Glomerular visceral epithelial cell (primary cell): ENCODE data around the gene ACTG2.
"Not testable (repeated sequence)": the region's sequence is repeated elsewhere in the genome, so short reads cannot be mapped to it uniquely, and the experiment has no call there.

ENCODE experiments used
- DNase-seq: peaks from one replicate; pipeline ENCODE4 v3.0.0-alpha.2; 2016; ENCODE audit errors: extremely low spot score

The ACTG2 gene

DNA sequence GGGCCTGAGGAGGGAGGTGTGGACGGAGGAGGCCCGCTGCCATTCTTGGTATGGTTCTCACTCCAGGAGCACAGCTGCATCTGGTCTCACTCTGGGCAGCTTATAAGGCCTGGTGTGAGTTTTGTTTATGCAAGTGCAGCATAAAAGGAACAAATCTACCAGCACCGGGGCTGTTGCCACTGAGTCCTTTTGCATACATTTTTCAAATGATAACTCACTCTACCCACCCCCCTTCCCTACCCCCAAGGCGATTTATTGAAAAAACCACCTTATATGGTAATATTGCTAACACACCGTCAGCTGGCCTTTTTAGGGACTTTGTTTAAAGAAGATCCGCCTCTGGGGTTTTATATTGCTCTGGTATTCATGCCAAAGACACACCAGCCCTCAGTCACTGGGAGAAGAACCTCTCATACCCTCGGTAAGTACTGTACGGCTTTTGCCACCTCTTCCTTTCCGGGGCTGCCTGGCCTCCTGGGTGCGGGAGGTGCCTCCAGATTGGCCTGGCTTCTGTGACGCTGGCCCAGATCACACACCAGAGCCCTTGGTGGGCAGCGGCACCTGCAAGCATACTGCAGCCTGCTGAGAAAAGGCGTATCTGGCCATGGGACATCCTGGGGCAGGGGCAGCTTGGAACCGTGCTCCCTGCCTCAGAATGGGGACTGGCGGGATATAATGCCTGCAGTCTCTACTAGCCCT lies at the start of gene ACTG2:
Gene ACTG2 (plus strand): TSS at position 378 of the 699 bp plus-strand sequence. CDS start 8,304 bp downstream, outside the sequence.
- DNase-seq = no peak

DNA sequence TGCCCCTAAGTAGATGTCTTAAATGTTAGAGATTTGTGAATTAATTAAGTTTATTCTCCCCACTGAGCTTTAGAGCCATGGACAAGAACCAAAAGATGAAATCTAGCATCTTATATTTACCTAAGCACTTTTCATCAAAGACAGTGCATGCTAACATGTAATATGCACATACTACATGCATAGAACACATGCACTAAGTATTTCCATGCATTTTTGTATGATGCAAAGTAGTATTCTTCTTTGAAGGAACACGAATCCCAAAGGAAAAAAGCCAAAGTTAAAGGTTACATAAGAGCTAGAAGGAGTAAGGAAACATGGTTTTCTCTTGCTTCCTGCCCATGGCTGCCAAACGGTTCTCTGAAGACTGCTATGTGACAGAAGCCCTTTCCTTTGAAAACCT lies 48.7 kb upstream of the ACTG2 start:
- DNase-seq = no peak

DNA sequence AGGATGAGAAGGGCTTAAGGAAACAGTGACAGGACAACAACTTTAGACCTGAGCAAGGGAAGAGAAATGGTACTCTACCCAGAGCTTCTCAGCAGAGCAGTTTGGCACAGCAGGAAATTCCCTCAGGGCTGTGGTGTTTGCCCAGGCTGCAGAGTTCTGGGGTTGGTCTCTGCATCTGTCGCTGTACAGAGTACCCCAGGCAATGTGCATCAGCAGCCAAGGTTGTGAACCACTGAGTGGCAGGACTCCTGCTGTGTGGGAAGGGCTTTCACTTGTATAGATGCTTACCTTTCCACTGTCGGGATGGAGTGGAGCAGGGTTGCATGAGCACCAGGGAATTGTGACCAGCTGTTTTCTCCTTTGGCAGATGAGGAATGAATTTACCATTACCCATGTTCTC lies 42.8 kb upstream of the ACTG2 start:
- DNase-seq = no peak

DNA sequence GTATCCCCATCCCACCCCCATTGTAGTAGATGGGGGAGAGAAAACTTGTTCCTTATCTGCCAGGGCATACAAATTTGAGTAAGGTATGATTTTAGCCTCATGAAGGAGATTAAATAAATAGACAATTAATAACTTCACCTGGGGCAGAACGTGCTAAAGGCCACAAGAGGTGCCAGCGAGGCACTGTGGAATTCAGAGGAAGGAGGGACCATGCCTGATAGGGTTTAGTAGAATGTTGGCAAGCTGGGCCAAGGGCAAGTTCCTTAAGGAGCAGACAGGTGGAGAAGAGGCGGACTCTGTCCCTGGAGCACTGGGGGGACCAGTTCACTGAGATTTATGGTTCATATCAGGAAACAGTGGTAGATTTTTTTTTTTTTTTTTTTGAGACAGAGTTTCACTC lies 41.5 kb upstream of the ACTG2 start:
- no peak for DNase-seq

DNA sequence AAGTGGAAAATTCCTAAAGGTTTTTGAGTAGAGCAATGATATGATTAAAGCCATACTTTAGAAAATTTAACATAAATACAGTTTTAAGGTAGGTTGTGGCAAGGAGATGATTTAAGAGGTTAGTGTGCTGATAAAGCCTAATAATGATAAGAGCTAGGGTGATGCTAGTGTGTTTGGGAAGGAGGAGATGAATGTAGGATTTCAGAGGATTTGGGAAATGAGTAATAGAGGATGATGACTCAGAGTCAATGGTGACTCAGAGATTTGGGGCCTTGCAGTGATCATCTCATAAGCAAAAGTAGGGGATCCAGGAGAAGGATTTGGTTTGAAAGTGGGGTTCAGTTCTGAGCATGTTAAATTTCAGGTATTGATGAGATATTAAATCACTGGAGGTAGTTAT lies 40.8 kb upstream of the ACTG2 start:
- DNase-seq = peak; percentile 22

DNA sequence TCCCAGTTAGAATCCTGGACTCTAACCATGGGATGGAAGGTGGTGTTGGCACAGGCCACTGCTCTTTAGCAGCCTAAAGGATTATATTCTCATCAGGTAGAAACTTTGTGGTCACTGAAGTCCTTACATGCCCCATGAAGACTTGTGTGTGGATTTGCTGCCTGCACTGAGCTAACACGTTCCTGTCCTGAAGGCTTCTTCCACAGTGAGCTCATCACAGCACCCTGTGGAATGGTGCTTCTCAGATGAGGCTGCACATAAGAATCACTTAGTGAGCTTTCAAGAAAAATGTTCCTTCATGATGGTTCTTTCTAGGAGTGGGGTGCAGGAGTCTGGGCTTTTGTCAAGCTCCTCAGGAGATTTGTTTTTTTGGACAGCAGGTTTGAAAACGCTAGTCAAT lies 37.3 kb upstream of the ACTG2 start:
- no peak for DNase-seq

DNA sequence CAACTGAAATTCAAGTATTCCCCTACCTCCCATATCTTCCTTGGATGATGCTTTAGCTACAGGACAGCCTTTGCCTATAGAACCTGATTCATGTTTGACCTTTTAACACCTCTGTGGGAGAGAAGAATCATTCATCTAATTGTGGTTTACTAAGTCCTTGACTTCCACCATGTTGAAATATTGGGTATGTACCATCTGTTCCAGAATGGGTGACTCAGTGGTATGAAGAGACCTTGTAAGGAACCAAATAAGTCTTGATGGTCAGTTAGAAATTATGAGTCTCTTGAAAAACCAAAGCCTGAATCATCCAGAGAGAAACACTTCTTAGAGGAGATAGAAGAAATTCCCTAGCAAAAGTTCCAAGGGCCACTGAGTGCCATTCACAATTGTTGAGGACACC lies 36.6 kb upstream of the ACTG2 start:
- peak; percentile 72 for DNase-seq

DNA sequence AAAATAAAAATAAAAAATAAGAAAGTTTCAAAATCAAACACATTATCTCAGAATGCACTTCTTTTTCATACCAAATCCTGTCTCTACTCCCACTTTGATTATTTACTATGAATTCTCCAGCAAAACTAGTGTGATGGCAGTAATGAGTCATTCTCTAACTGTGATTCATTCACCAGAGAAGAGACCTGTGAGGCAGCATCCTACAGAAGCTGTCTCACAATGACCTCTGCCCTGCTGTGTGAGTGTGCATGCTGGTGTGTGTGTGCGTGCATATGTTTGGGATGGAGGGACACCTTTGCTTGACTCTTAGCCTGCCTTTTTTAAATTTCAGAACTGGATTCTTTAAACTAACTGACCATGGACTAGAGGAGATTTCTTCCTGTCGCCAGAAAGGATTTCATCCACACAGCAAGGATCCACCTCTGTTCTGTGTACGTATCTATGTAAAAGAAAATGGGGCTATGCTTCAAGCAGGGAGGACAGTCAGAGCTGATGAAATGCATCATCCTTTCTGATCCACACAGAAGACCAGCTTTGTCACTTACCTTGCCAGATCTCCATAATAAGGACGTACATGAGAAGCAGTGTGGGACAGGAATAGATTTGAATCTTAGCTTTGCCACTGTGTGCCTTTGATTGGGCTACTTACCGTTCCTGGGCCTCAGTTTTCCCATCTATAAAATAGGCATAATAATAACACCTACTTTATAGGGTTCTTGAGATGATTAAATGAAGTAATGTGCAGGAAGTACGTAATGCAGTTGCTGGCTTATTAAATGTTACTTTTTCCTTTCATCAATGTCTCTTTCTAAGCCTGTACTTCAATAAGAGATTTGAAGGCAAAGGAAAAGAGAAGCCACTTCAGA lies 32.9 kb upstream of the ACTG2 start:
- peak; percentile 58 for DNase-seq

DNA sequence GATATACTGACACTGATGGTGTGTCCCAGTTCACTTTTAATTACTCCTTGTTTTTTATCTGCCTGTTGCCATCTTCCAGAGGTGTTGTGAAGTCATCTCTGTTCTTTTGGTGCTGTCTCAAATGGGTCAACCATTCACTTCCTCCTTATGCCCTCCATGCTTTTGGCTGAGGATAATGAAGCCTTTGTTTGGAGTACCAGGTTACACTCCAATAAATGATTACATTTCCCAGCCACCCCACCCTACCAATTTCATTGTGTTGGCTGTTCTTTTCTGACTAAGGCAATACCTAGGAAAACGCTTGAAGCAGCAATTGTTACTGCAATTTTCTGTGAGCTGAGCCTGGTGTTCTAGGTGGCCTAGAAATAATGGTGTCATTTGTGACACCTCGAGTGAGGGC lies 29.8 kb upstream of the ACTG2 start:
- no peak for DNase-seq

DNA sequence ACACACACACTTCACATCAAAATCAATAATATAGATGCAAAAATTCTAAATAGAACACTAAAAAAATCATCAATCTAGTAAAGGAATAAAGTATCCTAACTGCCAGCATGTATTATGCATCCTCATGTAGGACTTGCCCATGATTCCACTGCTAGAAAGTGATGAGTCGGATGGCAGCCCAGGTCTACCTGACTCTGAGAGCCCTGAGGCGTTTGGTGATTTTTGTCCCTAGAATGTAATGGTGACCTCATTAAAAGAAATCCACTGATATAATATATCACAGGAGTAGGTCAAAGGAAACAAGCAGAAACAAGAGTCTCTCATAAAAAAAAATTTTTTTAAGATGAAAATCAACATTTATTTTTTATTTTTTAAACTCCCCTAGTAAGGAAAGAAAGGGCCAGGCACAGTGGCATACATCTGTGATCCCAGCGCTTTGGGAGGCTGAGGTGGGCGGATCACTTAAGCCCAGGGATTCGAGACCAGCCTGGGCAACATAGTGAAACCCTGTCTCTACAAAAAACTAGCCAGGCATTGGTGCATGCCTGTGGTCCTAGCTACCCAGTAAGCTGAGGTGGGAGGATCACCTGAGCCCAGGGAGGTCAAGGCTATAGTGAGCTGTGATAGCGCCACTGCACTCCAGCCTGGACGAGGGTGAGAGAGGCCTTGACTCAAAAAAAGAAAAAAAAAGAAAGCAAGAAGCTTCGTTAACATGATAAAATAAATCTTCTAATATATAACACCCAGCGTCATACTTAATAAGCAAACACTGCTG lies 24.4 kb upstream of the ACTG2 start:
- DNase-seq = no peak

DNA sequence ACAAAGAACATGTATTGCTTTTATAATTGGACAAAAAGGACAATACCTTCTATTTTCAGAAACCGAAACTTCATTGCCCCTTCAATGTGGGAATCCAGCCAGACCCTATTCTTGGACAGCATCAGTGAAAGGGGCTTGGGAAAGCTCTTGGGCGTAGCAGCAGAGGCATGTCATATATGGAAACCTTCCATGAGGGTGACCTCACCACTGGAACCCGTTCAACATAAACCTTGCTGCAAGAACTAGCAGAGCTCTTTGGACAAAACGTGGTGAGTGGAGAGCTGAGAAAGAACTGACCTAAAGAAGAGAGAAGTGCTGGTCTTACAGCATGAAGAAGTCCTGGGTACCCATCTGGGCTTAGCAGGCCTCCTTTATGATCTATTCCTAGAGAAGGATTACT lies 22.7 kb upstream of the ACTG2 start:
- DNase-seq = no peak

DNA sequence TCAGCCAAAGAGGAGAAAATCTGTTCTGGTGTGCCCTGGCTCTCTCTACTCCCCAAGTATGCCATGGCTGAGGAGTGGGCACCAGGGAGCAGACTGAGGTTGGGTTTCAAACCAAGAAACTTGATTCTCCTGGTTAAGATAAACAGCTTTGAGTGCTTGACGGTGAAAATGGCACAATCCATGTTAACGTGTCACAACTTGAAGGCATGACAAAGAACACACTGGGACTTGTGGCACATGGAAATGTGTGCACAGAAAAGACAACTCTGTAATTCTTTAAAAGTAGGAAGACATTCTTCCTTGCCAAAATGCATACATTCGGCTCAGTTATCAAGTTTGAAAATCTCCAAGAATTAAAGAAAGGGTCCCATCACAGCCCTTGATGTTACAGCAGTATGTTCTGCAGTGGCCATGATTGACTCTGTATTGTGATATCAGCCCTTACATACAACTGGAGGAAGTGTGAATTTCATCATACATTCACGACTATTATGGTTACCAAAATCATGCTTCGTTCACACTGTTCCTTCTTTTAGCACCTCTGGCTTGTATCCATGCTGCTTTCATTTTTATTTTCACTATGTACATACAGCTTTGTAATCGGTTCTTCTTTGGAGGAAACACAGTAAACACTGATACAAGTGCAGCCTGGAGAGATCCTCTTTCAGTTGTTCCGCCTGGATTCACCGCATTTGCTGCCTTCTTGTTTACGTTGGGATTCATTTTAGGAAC lies 15.6 kb upstream of the ACTG2 start:
- no peak for DNase-seq

DNA sequence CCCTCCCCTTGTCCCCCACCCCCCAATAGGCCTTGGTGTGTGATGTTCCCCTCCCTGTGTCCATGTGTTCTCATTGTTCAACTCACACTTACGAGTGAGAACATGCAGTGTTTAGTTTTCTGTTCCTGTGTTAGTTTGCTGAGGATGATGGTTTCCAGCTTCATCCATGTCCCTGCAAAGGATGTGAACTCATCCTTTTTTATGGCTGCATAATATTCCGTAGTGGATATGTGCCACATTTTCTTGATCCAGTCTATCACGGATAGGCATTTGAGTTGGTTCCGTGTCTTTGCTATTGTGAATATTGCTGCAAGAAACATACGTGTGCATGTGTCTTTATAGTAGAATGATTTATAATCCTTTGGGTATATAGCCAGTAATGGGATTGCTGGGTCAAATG lies 14.8 kb upstream of the ACTG2 start:
- DNase-seq = not testable (repeated sequence)

DNA sequence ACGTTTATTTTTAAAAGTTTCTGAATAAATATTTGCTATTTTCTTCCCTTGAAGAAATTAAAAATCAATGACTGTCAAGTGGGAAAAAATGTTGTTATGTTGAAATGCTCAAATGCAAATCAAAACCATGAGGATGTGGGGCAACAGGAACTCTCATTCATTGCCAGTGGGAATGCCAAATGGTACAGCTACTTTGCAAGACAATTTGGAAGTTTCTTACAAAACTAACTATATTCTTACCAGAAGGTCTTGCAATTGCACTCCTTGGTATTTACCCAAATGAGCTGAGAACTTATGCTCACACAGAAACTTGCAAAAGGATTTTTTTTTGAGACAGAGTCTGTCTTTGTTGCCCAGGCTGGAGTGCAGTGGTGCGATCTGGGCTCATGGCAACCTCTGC lies 7.4 kb upstream of the ACTG2 start:
- DNase-seq = no peak

DNA sequence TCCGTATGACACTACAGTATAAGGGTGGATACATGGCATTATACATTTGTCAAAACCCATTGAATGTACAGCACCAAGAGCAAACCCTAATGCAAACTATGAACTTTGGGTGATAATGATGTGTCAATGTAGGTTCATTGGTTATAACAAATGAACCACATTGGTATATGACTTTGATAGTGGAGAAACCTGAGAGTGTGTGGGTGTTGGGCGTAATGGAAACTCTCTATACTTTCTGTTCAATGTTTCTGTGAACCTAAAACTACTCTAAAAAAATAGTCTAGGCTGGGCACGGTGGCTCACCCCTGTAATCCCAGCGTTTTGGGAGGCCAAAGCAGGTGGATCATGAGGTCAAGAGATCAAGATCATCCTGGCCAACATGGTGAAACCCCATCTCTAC lies 6.5 kb upstream of the ACTG2 start:
- no peak for DNase-seq

DNA sequence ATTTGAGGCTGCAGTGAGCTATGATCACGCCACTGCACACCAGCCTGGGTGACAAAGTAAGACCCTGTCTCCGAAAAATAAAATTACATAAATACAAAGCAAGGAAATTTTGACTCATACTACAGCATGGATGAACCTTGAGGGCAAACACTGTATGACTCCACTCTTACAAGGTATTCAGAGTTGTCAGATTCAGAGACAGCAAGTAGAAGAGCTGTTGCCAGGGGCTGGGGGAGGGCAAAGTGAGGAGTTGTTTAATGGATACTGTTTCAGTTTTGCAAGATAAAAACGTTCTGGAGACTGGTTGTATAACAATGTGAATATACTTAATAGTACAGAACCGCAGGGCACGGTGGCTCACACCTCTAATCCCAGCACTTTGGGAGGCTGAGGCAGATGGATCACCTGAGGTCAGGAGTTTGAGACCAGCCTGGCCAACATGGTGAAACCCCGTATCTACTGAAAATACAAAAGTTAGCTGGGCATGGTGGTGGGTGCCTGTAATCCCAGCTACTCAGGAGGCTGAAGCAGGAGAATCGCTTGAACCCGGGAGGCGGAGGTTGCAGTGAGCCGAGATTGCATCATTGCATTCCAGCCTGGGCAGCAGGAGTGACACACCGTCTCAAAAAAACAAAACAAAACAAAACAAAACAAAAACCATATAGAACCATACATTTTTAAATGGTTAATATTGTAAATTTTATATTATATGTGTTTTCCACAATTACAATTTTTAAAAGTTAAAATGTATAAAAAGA lies 5.0 kb upstream of the ACTG2 start:
- DNase-seq = not testable (repeated sequence)

DNA sequence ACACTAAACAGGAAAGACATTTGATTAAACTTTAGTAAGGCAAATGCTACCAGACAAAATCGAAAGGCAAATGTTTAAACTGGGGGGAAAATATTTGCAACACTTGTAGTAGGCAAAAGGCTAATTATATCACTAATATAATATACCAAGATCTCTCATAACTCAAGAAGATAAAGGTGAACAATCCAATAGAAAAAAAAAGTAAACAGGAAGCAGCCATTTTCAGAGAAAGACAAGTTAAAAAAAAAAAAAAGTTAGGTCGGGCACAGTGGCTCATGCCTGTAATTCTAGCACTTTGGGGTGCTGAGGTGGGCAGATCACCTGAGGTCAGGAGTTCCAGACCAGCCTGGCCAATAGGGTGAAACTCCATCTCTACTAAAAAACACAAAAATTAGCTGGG lies 4.4 kb upstream of the ACTG2 start:
- no peak for DNase-seq

DNA sequence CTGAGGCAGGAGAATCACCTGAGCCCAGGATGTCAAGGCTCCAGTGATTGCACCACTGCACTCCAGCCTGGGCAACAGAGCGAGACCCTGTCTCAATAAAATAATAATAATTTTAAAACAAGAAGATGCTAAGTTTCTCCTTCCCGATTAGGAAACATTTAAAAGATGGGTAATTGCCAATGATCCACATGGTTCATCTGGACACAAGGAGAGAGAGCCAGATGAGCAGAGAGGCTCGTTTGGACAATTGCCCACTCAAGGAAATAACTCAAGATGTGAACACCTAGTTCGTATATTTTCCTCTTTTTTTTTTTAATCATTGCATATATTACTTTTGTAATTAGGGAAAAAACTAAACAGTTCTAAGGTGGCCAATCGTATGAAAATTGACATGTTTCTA lies 3.6 kb upstream of the ACTG2 start:
- DNase-seq = no peak

DNA sequence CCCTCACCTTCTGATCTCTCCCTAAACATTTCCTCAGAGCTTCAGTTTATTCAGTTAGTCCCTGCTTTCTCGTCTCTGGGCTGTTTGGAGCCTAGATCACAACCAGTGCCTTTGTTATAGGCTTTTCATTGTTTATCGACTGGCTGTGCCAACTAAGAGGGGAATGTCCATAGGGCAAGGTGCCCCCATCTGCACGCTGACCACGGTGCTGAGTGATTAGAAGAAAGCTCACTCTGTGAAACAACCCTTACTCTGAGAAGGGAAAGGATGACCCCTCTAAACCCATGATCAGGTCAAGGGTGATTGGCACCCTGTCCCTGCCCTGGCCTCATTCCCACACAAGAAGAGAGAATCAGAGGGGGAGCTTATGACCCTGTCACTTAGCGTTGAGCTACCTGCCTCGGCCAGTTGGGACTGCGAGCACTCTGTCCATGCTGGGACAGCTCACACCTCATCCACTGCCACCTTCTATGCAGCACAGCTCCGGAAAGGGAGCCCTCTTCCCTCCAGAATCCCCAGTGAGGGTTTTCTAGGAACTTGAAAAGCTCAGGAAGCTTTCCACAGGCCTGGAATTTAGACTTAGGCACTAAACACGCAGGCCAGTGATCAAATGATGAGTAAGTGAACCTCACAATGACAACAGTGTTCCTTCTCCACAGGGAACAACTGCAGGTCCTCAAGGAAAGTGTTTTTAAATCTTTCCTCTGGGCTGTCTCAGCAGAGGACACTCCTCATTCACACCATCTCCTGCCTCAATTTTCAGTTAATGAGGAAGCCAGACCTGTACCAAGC lies 2.3 kb upstream of the ACTG2 start:
- DNase-seq = no peak

DNA sequence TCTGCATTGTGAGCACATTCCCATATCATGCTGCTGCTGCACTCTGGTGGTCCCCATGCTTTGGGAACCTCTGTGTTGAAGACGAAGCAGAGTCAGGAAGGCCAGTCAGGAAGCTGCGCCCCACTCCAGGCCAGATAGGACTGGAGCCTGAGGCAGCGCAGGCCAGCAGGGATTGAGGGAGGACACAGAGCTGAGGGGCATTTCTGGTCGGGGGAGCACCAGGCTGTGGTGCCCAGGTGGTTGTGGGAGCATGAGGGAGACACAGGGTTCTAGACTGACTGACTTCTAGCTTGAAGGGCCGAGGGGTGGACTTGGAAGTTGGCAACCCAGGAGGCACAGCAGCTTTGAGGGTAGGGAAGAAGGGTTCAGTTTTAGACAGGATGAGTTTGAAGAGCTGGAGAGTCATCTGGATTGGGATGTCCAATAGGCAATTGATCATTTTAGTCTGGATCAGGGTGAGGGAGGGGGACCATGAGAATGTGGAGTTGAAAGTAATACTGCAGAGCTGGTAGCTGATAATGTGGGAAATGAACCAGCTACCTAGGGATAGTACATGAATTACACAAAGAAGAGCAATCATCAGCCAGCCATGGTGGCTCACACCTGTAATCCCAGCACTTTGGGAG lies 1.4 kb upstream of the ACTG2 start:
- no peak for DNase-seq
